COR-L47 (cell line): Measurements from ENCODE around the gene PGLYRP2.

Source experiments
- DNase-seq: peaks from one replicate; lab custom pipeline; 2025; lab: John Stamatoyannopoulos, UW

Gene PGLYRP2

GRCh38 chr19:15439821-15440641 is 39.3 kb downstream of the PGLYRP2 start:
- no peak for DNase-seq

GRCh38 chr19:15439078-15439799 is 40.1 kb downstream of the PGLYRP2 start:
- no peak for DNase-seq

- DNase-seq: no peak
Observed at GRCh38 chr19:15438577-15438976, 40.7 kb downstream of the PGLYRP2 start.

GRCh38 chr19:15438124-15438496 is 41.2 kb downstream of the PGLYRP2 start:
- DNase-seq: no peak

GRCh38 chr19:15437355-15438123 is 41.8 kb downstream of the PGLYRP2 start:
- DNase-seq: no peak

DNA sequence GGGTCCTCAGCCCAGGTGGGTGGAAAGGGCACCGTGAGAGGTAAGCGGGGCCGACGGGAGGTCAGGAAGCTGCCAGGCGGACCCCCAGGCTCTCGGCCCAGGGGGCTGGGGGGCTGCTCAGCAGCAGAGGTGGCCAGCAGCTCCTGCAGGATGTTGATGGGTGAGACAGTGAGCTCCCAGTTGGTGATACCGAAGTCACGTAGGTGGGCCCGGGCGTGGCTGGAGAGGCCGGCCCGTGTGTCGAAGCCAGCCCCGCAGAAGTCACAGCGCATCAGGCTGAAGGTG is 42.5 kb downstream of the PGLYRP2 start:
- no peak for DNase-seq

- no peak for DNase-seq
Observed at GRCh38 chr19:15436012-15436825, 43.1 kb downstream of the PGLYRP2 start.

DNA sequence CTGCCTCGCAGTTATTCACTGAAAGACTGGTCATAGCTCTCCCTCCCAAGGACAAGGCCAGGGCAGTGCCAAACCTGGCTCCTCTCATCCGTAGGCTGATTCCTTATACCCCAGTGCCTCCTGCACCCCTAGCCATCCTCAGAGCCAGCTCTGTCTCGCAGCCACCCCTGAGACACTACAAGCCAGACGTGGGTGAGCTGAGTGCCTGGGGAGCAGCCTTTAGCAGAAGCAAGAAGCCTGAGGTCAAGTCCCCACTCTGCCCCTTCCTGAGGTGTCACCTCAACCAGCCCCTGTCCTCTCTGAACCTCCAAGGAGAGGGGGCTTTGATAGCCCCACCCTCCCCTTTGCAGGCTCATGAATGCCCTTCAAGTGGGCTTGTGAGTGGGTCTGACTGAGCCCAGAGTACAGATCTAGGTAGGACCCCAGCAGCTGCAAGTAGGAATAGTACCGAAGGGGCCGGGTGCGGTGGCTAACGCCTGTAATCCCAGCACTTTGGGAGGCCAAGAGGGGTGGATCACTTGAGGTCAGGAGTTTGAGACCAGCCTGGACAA is 45.7 kb downstream of the PGLYRP2 start:
- no peak for DNase-seq

- peak; percentile 92 for DNase-seq
Observed at GRCh38 chr19:15432629-15433518, 46.4 kb downstream of the PGLYRP2 start.

- DNase-seq: no peak
Observed at GRCh38 chr19:15432018-15432494, 47.2 kb downstream of the PGLYRP2 start.

DNA sequence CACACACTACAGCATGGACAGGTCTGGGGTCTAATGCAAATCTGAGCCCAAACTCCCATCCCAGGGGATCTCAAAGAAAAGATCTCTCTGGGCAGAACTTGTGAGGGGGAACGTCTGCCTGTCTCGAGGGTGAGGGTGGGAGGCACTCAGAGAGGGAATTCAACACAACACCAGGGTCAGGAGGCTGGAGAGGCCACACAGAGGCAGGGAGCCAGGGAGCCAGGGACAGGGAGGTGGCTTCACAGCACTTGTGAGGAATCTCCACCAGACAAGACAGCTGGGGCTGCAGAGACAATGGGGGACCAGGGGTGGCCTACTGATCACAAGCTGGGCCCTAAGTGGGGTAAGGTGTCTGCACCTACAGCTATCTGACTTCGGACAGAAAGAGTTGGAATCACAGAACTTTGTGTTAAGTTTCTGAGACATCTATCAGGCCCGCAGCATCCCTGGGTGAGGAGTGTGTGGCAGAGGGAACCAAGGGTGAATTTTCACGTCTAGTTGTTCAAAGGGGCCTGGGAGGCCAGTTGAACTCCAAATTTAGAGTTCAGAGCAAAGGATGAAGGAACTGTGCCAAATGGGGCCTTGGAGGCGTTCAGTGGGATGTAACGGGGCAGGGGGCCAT is 47.8 kb downstream of the PGLYRP2 start:
- no peak for DNase-seq

DNA sequence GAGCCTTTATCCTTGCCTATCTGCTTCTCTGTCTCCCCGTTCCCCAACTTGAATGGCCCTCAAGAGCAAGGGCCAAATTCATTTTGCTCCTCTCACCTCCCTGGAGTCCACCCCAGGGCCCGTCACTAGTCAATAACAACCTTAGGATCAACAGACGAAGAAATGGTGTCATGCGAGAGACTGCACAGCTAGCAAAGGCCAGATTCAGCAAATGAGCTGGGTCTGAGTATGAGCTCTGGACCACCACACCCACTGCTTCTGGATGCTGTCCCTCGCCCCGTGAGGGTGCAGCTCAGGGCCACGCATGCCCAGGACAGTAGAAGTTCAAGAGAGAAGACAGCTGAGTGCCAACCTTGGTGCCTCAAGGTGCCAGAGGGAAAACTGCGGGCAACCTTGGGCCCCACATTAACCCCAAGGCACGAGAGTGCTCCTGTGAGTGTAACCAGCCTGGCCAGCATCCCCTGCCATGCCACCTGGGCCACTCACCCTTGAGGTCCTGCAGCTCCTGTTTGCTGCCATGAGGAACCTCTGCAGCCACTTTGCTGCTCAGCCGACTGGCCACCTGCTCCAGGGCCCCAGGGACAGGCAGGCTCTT is 48.7 kb downstream of the PGLYRP2 start:
- DNase-seq: no peak

- no peak for DNase-seq
Observed at GRCh38 chr19:15429825-15430467, 49.4 kb downstream of the PGLYRP2 start.

GRCh38 chr19:15428956-15429824 is 50.1 kb downstream of the PGLYRP2 start:
- no peak for DNase-seq

GRCh38 chr19:15427991-15428471 is 51.3 kb downstream of the PGLYRP2 start:
- DNase-seq: no peak

DNA sequence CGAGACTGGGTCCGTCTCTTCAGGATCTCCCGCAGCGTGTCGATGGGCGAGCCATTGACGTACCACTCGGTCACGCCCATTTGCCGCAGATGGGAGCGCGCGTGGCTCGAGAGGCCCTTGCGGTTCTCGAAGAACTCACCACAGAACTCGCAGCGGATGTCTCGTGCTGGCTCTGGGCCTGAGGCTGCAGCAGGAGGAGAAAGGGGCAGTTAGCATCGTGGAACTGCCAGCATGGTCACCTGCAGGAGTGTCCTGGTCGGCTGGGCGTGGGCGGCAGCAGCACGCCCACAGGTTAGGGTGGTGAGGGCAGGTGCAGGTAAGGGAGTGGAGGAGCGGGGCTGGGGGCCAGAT is 52.0 kb downstream of the PGLYRP2 start:
- no peak for DNase-seq

DNA sequence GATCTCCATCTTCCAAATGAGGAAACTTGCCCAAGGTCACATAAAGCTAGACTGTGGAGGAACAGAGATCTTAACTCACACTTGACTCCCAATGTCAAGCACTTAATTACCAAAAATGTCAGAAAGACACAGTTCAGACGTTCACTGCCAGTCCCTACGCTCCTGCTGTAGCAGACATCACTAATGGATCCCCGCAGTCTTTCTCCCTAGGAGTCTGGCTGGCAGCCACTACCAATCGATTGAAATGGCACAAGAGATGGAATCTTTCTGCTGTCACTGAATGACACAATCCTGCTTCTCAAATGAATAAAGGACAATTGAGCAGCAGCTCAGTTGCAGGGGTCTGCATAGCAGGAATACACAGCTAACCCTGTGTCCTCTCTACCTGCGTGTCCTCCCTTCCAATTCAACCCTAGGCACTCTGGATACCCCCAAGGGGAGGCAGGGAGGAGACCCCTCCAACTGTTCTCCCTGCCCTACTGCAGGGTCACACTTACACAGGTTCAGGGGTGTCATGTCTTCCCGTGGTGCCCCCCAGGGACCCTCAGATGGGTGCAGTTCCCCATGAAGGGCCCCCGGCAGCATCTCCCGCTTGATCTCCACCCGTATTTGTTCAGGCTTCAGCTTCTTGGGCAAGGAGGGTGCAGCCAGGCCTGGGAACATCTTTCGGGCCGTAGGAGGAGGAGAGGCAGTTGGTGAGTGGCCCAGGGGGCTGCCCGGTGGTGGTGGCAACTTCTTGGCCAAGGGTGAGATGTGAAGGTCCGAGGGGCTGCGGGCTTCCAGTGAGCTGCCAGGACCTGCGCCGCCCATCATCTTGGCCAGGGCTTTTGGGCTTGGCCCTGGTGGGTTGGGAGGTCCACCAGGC is 52.6 kb downstream of the PGLYRP2 start:
- no peak for DNase-seq
